HTERT RPE-1 (cell line): ENCODE measurements around the gene MYO7B.

Experiments used
- in situ Hi-C: fragments of 300-500 bp; cut with MboI; formaldehyde crosslinking; loops from 4 replicates; pipeline ENCODE4 v1.14.3; 2020; ENCODE audit warnings: low sequenced_read_pairs

The MYO7B gene

DNA sequence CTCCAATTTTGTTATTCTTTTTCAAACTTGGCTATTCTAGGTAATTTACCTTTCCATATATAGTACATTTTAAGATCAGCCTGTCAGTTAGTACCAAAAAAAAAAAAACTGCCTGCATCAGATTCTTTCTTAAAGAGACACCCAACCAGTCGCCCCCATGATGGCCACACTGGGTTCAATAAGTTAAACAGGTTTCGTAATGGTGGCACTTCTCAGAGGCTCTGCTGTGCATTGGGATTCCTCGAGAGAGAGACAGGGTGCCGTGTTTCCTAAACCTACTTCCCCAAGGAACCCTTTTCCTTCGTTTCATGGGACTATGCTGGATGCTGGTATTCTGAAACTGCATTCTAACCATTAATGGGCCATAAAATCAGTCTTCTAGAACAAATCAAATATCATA lies 37.4 kb downstream of the MYO7B start:
- in situ Hi-C loops = no loop called here

DNA sequence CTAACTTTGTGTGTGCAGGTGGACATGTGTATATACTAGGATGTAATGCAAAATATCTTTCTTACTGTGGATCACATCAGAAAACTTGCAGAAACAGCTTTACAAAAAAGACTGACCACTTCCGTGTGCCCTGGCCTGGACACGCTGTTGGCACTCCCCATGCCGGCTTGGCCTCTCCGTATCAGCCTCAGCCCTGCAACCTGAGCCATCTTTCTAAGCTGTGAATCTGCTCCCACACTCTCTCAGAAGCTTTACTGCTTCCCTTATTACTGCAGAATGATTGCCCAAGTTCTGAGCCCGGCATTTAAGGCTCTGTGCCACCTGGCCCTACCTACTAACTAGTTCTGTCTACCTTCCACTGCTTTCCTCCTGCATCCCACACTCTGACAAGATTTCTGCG lies 37.8 kb downstream of the MYO7B start:
- in situ Hi-C loops = no loop called here

DNA sequence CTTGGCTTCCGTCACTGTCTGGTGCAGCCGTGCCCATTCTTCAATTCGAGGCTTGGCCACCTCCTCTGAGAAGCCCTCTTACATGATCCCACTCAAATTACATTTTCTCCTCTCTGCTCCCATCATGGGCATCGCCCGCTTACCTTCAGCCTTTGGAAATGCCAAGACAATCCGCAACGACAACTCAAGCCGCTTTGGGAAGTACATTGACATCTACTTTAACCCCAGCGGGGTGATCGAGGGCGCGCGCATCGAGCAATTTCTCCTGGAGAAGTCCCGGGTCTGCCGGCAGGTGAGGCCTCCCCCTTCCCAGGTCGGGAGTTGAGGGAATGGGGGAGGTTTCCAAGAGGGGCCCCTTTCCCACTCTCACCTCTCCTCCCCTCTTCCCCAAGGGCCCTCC lies 38.3 kb downstream of the MYO7B start:
- in situ Hi-C loops = no loop called here

DNA sequence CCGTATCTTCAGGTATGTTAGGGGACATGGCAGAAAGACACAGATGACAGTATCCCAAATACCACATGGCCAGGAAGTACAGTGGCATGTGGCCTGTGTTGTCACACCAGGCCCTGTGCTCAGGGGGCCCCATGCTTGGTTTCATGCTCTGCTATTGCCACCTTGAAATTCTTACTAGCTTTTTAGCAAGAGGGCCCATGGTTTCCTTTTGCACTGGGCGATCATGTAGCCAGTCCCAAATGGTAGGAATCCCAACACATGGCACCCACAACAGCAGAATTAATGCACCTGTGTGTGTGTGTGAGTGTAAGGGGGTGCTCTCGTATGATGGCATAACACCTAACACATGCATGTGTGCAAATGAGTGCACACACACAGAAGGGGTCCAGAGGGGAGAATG lies 39.2 kb downstream of the MYO7B start:
- in situ Hi-C loops = no loop called here

DNA sequence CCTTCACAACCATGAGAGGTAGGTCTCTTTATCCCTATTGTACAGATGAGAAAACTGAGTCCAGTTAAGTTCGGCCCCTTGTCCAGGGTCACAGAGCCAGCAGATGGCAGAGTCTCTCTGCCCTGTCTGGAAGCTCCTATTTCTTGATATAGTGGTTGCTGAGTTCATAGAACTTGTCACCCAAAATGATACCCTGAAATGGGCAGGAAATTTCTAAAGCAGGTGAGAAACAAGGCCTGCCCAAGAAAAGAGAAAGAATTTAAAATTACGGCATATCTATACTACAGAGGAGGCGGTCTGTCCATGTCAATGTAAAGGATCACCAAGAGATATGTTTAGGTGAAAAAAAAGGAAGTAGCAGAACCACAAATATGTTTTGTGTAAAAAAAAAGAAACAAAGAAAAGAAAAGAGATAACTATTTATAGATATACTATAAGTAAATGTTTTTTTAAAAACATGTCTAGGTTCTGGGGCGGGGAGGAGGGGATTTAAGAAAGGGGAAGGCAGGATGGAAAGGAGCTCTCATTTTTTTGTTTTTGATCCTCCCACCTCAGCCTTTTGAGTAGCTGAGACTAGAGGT lies 39.8 kb downstream of the MYO7B start:
- in situ Hi-C loops = no loop called here

DNA sequence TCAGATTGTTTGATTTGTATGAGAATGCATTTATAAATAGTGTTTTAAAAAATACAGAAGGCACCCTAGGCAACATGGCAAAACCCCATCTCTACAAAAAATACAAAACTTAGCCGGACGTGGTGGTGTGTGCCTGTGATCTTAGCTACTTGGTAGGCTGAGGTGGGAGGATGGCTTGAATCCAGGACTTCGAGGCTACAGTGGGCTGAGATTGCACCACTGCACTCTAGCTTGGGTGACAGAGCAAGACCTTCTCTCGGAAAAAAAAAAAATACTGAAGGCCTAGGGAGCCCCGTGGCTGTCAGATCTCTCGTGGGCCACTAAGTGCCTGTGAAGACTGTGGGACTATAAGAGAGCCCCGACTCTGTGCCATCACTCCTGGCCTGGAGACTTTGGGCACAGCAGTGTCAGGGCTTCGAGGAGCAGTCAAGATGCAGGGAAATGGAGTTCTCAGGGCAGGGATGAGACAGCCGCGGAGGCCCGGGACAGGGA lies 40.5 kb downstream of the MYO7B start:
- in situ Hi-C loops = no loop called here

DNA sequence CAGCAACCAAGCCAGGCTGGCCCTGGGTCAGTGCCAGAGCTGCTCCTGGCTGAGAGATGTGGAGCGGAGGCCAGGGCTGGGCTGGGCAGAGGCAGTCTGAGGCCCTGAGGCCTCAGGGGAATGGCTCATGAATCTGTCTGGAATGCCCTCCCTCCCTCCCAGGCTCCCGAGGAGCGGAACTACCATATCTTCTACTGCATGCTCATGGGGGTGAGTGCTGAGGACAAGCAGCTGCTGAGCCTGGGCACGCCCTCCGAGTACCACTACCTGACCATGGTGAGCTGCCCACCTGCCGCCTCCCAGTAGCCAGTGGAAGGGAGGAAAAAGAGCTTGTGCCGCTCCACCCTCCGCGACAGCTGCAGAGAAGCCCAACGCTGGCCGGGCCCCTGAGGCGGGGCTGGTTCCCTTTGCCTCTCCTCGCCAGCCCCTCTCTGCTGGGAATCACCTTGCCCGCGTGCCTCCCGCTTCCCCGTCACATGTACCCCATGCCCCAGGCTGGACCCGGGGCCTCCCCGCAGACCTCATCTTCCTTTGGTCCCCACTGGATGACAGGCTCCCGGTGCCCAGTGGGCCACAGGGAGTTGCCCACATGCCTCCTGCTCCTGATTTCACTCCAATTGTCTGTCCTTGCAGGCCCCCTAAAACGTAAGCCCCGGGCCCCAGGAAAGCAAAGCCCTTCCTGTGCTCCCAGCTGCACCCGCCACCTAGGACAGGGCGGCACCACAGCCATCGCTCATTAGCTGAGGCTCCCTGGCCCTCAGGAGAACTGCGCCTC lies 41.1 kb downstream of the MYO7B start:
- in situ Hi-C loops = no loop called here

DNA sequence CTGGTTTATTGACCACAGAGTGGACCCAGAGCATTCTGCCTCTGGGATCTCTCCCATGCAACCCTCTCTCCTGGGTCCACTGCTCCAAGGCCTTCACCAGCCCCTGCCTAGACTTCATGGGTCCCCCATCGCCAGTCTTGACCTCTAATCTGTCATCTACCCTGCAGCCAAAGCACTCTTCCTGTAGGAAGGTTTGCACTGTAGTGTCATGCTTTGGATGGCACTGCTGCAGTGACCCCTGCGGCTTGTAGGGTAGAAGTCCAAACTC lies 41.7 kb downstream of the MYO7B start:
- in situ Hi-C loops = no loop called here

DNA sequence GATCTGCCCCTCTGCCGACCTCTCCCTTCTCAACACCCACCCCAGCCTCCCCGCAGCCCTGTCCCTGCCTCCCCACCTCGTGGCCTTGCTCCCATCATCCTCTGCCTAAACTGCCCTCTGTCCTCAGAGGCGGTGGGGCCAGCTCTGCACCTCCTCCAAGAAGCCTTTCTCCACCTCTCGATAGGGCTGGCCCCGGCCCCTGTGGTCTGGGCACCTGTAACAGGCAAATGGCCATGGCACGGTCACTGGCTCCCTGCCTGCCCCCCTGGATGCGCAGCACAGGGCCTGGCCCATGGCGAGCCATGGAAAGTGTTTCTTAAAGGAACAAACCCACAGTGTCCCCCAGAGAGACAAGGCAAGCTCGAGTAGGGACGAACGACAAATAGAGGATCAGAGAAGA lies 42.0 kb downstream of the MYO7B start:
- in situ Hi-C loops = no loop called here

DNA sequence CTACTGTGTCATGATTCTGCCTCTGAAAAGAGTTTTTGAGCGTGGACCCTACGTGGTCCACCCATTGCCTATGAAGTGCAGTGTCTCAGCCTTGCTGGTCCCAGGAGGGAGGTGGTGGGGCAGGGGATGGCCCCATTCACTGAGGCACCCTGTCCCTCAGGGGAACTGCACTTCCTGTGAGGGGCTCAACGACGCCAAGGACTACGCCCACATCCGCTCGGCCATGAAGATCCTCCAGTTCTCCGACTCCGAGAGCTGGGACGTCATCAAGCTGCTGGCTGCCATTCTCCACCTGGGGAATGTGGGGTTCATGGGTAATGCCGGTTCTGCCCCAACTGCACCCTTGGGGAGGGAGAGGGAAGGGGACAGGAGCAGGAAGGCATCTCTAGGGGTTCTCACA lies 42.5 kb downstream of the MYO7B start:
- in situ Hi-C loops = no loop called here

DNA sequence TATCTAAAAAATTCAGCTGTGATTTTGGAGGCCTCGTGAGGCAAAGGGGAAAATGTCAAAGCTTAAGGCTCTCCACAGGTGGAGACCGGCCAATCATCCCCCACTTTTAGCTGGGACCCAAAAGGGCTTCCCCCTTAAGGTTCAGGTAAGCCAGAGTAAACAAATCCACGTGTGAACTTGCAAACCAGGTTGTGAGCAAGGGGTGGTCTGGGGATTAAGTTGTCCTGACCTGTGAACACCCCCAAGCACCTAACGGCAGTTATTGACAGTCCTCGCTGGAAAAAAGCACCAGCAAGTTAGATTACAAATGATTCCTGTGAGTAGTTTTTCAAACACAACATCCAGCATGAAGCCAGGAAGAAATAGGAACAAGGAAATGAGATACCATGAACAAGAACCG lies 42.9 kb downstream of the MYO7B start:
- in situ Hi-C loops = no loop called here

DNA sequence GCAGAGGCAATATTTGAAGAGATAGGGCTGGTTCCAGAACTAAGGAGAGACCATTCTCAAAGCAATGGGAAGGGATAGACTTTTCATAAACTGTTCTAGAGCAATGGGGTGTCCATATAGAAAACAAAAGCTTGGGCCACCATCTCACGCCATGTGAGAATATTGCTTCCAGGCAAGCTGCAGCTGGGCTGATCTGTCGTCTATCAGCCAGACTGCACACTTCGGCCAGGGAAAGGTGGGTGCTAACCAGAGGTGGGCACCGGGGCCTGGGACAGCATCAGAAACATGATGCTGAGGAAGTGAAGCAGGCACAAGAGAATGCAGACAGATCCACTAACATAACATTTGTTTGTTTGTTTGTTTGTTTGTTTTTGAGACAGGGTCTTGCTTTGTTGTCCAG lies 43.7 kb downstream of the MYO7B start:
- in situ Hi-C loops = no loop called here

DNA sequence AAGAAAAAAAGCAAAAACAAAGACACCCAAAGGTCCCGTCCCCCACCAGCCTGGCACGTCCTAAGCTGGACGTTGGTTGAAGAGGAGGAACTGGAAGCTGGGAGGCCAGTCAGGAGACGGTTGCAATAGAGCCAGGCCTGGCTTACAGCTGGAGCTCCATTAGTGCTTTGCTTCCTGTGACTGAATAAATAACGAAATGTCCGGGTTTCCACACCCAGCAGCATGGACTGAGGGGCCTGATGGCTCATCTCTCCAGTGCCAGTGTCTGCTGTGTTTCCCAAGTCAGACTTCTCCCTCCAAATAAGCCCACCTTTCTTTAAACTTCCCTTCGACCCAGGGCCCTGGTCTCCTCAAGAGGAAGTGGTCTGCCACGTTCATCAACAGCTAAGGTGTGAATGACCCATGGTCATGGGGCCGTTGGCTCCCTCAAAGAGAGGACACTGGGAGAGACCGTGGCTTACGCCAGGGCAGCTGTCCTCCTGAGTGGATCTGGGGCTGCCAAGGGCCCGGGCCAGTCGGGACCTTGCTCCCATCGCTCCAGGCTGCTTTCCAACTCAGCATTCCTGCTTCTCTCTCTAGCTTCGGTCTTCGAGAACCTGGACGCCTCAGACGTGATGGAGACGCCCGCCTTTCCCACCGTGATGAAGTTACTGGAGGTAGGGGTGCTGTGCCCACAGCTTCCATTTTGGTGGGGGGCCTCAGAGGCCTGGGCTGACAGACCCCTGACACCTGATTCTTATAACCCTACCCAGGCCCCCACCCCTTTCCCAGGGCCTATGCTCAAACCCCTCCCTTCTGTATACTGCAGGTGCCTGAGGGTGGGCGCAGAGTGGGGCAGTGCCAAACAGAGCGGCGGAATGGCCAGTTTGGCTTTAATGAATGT lies 44.9 kb downstream of the MYO7B start:
- in situ Hi-C loops = no loop called here

DNA sequence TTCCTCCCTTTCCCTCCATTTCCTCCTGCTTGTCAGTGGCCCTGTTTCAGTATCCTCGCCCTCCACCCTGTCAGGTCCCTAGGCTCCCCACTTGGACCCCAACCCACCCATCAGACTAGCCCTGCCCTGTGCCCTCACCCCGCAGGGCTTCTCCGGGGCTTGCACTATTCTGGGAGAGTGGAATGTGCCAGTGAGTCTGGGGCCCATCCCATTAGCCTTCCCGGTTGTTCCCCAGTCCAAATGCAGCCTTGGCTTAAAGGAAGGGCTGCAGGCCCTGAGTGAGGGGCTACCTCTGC lies 45.5 kb downstream of the MYO7B start:
- in situ Hi-C loops = no loop called here

DNA sequence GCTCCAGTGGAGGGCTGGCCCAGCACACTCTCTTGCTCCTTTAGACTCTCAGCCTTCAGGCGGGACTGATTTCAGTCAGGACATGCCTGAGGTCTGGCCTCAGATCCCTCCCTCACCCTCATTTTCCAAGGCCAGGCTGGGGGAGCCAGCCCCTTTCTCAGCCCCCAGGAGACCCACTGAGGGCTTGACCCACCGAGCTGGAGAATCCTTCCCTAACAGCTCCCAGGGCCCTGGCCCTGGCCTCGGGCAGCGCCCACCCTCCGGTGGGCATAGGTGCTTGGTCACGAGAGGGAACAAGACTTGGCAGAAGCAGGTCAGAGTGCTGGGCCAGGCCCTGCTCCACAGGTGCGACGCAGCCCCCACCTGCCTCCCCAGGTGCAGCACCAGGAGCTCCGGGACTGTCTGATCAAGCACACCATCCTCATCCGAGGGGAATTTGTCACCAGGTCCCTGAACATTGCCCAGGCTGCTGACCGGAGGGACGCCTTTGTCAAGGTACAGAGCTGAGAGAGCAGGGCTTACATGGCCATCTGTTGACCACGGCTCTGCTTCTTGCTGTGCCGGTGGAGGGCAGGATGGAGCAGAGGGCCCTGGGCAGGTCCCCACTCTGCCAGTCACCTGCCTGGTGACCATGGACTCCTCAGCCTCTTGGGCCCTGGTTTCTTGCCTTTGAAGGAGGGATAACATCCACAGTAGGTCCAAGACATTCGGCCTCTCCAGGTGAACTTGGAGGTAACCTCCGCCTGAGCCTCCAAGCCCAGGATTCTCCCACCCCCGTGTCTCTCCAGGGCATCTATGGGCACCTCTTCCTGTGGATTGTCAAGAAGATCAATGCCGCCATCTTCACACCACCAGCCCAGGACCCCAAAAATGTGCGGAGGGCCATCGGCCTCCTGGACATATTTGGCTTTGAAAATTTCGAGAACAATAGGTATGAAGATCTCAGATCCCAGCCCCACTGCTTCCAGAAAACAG lies 46.3 kb downstream of the MYO7B start:
- in situ Hi-C loops = no loop called here

DNA sequence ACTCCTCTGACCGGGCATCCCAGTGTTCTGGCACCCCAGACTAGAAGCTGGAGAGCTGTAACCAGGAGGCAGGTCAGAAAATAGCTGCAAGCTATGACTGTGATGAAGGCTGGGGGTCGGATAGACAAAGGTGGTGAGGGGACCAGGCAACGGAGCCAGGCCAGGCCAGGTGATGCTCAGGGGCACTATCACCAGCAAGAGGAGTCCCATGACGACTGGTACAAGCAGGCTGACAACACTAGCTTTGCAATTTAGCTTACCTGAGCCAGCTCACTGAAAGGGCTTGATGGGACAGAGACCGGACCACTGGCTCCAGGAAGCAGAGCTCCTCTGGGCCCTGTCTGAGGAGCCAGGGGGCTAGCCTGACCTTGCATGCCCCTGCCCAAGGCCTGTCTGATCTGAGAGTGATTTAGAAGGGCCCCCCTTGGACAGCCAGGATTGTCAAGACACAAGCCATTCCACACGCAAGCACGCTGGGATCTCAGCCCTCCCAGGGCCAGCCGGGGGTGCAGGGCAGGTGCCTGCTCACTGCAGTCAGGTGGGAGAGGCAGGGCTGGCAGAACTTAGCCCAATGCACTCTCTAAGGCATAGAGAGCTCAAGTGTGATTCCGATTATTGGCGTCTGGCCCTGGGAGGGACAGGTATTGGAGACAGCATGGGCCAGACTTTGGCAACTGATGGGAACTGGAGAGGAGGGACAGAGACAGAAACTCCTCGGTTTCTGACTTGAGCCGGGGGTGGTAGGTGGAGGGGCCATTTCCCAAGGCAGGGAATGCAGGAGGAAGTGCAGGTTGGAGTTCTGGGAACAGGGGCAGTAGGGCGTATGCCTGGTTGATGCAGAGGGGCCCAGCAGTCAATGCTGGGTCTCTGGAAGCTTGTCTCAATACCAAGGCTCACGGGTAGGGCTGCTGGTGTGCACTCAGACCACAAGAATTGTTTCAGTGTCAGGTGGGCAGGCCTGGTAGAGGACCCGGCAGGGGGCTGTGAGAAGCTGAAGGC lies 47.7 kb downstream of the MYO7B start:
- in situ Hi-C loops = no loop called here

DNA sequence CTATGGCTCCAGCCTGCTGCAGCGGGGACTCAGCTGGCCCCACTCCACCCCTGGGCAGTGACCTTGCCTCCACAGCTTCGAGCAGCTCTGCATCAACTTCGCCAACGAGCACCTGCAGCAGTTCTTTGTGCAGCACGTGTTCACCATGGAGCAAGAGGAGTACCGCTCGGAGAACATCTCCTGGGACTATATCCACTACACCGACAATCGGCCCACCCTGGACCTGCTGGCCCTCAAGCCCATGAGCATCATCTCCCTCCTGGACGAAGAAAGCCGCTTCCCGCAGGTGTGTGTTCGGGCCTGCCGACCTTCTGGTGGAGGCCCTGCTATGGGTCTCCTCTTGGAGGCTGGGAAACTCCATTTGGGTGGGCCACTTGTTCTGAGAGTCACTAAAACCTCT lies 48.6 kb downstream of the MYO7B start:
- in situ Hi-C loops = no loop called here

DNA sequence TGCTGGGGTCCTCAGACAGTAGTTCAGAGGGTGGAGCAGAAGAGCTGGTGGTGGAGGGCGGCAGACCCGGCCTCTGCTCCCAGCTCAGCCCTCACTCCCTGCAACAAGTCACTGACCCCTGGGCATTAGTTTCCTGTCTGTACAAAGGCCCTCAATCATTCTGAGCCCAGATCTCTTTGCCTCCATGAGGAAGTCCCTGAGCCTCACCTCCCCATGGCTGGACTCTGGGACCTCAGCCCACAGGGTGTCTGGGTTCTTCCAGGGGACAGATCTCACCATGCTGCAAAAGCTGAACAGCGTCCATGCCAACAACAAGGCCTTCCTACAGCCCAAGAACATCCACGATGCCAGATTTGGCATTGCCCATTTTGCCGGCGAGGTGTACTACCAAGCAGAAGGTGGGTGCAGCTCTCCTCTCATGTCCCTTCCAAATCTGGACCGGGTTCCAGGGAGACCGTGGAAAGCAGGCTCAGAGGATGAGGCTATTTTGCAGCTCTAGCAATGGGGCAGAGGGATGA lies 49.1 kb downstream of the MYO7B start:
- in situ Hi-C loops = no loop called here

DNA sequence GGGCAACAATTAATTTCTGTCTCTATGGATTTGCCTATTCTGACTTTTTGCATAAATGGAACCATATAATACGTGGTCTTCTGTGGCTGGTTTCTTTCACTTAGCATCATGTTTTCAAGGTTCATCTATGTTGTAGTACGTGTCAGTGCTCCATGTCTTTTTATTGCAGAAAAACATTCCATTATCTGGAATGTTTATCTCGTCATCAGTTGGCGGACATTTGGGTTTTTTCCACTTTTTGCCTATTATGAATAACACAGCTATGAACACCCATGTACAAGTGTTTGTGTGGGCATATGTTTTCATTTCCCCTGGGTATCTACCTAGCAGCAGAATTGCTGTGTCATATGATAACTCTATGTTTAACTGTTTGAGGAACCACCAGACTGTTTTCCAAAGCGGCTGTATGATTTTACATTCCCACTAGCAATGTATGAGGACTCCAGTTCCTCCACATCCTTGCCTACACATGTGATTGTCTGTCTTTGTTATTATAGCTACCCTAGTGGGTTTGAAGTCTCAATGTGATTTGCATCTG lies 49.9 kb downstream of the MYO7B start:
- in situ Hi-C loops = no loop called here
